ENCODE results near the gene CASTOR1. TPM values are rescaled to one million over a fixed set of nuclear protein-coding genes. Genes with fewer than 3 reads are reported as not detected.

The CASTOR1 gene
- total and polyA plus RNA-seq, 2 experiments from 2014 or later, result 19.0 to 22.2 TPM

DNA sequence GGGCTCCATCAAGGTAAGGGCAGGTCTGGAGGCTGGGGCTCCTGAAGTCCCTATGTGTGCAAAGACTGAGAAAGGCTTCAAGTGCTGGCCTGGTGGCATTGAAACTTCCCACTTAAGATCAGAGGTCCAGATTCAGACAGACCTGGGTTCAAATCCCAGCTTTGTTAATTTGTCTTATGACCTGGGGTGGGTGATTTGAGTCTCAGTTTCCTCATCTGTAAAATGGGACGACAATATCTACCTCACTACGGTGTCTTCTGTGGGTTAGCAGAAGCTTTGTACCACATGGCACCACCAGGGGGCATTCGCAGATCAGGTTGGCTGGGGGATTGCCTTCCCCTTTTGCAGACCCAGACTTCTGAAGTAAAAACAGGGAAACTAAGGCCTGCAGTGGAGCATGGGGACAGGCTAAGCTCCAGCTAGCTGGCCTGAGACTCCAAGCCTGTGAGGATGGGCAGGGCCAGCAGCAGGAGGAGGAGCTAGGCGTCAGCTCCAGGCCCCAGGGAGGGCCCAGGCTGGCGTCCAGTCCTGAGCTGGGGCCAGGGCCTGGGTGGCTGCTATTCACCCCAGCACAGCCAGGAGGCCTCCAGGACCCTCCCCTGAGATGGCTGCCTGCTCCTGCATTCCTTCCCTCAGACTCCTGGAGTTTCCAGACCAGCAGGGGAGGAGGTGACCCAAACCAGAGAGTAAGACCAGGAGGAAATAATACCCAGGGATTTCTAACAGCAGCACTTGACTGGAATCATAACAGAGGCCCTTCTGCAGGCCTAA is 1.5 kb downstream of the CASTOR1 start:
- H3K27me3 ChIP-seq, result no peaks in the 10 kb centered on the region
- TF ChIP-seq, protein P1, sequence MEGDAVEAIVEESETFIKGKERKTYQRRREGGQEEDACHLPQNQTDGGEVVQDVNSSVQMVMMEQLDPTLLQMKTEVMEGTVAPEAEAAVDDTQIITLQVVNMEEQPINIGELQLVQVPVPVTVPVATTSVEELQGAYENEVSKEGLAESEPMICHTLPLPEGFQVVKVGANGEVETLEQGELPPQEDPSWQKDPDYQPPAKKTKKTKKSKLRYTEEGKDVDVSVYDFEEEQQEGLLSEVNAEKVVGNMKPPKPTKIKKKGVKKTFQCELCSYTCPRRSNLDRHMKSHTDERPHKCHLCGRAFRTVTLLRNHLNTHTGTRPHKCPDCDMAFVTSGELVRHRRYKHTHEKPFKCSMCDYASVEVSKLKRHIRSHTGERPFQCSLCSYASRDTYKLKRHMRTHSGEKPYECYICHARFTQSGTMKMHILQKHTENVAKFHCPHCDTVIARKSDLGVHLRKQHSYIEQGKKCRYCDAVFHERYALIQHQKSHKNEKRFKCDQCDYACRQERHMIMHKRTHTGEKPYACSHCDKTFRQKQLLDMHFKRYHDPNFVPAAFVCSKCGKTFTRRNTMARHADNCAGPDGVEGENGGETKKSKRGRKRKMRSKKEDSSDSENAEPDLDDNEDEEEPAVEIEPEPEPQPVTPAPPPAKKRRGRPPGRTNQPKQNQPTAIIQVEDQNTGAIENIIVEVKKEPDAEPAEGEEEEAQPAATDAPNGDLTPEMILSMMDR (IDR thresholded peaks at IDR 0.05; ENCODE audit: low read depth, low read length), result peak; percentile 64
- peaks cover 13% of the 10 kb centered on the region for H3K4me1 ChIP-seq (ENCODE audit: low read depth)
- no peaks in the 10 kb centered on the region for H3K36me3 ChIP-seq
- peak overlapping the region; percentile 60 for H3K4me3 ChIP-seq
- no peaks in the 10 kb centered on the region for H3K9me3 ChIP-seq (ENCODE audit: low read depth)
- no peak overlapping the region for H3K27ac ChIP-seq
- DNase-seq (ENCODE audit: low read depth in 1 of 2, low spot score in 1 of 2), result peak; percentile 91 to 97

DNA sequence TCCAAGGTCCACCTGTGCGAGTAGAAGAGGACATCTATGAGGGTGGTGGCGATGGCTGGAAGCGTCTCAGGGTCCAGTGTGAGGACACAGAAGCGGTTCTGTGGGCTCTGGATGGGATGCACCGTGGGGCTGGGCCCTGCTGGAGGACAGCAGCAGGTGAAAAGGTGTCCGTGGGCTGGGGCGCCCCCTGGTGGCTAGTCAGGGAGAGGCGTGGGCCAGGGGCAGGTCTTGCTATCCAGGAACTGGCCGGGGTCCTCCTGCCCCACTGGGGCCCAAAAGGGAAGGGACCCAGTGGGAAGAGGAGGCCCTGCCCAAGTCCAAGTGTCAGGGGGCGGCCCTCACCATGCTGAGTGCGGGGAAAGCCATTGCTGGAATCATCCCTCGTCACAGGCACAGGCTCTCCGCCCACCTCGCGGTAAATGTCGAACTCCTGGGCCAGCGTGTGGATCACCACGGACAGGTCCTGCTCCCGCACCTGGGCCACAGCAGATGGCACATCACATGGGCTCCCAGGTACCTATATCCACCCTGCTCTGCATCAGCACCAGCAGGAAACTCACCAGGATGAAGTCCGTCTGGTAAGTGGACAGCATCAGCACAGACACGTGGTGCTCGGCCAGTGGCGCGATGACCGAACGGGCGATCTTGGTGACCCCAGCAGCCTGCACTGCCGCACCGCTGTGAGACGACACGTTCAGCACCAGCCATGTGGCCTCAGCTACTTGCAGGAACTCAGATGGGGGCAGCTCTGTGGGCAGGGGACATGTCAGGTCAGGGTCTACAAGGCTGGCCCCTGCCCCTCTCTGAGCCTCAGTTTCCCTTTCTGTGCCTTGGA is 2.3 kb downstream of the CASTOR1 start:
- Histone ChIP-seq H3K9me3 (ENCODE audit: low read depth) (no peaks in the 10 kb centered on the region), H3K36me3 (no peaks in the 10 kb centered on the region), H3K27me3 (no peaks in the 10 kb centered on the region), H3K27ac (no peak overlapping the region), H3K4me3 (no peak overlapping the region), H3K4me1 (ENCODE audit: low read depth) (peaks cover 13% of the 10 kb centered on the region)
- DNase-seq (ENCODE audit: low read depth in 1 of 2, low spot score in 1 of 2), result peak; percentile 62 to 64
- TF ChIP-seq, protein P1 (IDR thresholded peaks at IDR 0.05; ENCODE audit: low read depth, low read length), result peak; percentile 90

DNA sequence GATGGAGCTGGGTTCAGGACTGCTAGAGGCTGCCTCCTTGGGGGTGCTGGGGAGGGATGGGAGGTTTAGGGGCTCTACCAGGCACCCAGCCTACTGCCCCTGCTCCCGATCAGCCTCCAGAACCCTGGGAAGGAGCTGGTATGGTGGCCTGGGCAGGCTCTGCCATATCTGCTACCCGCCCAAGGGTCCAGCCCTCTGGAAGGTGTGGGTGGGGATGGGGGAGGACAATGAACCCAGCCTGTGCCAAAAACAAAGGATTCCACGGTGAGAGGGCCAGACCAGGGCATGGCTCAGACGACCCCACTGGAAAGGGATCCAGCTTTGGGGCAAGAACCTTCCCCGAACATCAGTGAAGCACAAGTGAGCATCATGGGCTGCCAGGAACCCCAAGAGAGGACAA is 3.0 kb downstream of the CASTOR1 start:
- no peak overlapping the region for H3K27ac ChIP-seq
- H3K27me3 ChIP-seq, result no peaks in the 10 kb centered on the region
- H3K4me1 ChIP-seq (ENCODE audit: low read depth), result peaks cover 13% of the 10 kb centered on the region
- no peak overlapping the region for H3K4me3 ChIP-seq
- no peak for DNase-seq (ENCODE audit: low read depth in 1 of 2, low spot score in 1 of 2)
- no peaks in the 10 kb centered on the region for H3K36me3 ChIP-seq
- no peaks in the 10 kb centered on the region for H3K9me3 ChIP-seq (ENCODE audit: low read depth)
- TF ChIP-seq, protein P1 (IDR thresholded peaks at IDR 0.05; ENCODE audit: low read depth, low read length), result no peak

DNA sequence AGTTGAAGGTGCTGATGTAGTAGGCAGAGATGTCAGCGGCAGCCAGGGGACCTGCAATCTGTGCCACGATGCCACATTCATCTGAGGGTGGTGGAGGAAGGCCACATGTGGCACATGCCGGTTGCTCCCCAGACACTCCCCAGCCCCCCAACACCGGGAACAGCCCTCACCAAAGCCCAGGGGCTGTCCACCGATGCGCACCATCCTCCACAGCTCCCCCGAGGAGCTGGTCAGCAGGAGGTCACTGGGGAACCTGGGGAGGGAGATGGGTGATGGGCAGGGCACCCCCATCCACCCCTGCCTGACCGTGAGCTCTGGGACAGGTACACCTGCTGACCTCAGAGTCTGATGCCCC is 3.5 kb downstream of the CASTOR1 start:
- H3K4me3 ChIP-seq, result no peak overlapping the region
- H3K9me3 ChIP-seq (ENCODE audit: low read depth), result no peaks in the 10 kb centered on the region
- H3K27me3 ChIP-seq, result no peaks in the 10 kb centered on the region
- peaks cover 13% of the 10 kb centered on the region for H3K4me1 ChIP-seq (ENCODE audit: low read depth)
- DNase-seq (ENCODE audit: low read depth in 1 of 2, low spot score in 1 of 2), result no peak
- TF ChIP-seq, protein P1 (IDR thresholded peaks at IDR 0.05; ENCODE audit: low read depth, low read length), result no peak
- H3K27ac ChIP-seq, result no peak overlapping the region
- H3K36me3 ChIP-seq, result no peaks in the 10 kb centered on the region

DNA sequence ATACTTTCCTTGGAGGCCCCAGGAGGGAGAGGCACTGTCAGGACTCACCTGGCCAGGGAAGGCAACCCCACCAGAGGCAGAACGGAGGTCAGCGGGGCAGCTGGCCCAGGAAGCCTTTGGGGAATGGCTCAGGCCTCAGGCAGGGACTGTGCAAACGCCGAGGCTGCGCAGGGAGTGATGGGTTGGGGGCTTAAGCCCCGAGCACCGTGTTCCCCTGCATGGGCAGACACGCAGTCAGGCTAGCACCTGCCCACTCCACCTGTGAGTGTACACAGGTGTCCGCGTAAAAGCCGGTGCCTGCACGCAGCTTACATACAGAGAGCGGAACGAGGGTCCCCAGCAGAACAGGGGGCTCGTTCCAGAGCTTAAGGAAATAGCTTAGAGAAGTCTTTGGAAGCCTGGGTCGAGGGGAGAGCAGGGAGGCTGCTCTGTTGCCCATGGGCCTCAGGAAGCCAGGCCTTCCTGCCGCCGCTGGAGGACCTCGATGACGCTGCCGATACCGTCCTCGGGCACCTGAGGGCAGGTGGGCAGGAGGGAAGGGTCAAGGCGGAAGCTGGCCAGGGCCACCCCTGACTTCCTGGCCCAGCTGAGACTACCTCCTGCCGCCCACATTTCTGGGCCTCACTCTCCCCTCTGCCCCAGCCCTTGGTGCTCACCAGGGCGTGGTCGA is 4.0 kb downstream of the CASTOR1 start:
- TF ChIP-seq, protein P1 (IDR thresholded peaks at IDR 0.05; ENCODE audit: low read depth, low read length), result no peak
- no peaks in the 10 kb centered on the region for H3K9me3 ChIP-seq (ENCODE audit: low read depth)
- no peak overlapping the region for H3K4me3 ChIP-seq
- H3K27me3 ChIP-seq, result no peaks in the 10 kb centered on the region
- no peak for DNase-seq (ENCODE audit: low read depth in 1 of 2, low spot score in 1 of 2)
- peaks cover 10% of the 10 kb centered on the region for H3K4me1 ChIP-seq (ENCODE audit: low read depth)
- no peaks in the 10 kb centered on the region for H3K36me3 ChIP-seq
- H3K27ac ChIP-seq, result no peak overlapping the region

Data from cardiac muscle cell (in vitro differentiated cells and primary cell).